Keratinocyte (primary cell): ENCODE measurements around the gene HAUS8.

Experiments
- EZH2 ChIP-seq: IDR thresholded peaks from one replicate; pipeline ENCODE4 v1.6.1; 2012; ENCODE audit warnings: inconsistent platforms, mild to moderate bottlenecking, low read length, moderate library complexity
- TF ChIP-seq, protein P1 (sequence below), 3 experiments: IDR thresholded peaks in 1 of 3; conservative IDR thresholded peaks in 1 of 3; optimal IDR thresholded peaks in 1 of 3; 2 replicates in 2 of 3; 3 replicates in 1 of 3; pipeline versions ENCODE3 to v1.5.1; 2011; ENCODE audit warnings: low read length in 3 of 3, mild to moderate bottlenecking in 3 of 3, moderate library complexity in 2 of 3, control low read depth in 1 of 3, inconsistent platforms in 1 of 3; ENCODE audit not compliant: insufficient read depth in 2 of 3; ENCODE audit errors: extremely low read depth in 1 of 3

- TF ChIP-seq, protein P1, sequence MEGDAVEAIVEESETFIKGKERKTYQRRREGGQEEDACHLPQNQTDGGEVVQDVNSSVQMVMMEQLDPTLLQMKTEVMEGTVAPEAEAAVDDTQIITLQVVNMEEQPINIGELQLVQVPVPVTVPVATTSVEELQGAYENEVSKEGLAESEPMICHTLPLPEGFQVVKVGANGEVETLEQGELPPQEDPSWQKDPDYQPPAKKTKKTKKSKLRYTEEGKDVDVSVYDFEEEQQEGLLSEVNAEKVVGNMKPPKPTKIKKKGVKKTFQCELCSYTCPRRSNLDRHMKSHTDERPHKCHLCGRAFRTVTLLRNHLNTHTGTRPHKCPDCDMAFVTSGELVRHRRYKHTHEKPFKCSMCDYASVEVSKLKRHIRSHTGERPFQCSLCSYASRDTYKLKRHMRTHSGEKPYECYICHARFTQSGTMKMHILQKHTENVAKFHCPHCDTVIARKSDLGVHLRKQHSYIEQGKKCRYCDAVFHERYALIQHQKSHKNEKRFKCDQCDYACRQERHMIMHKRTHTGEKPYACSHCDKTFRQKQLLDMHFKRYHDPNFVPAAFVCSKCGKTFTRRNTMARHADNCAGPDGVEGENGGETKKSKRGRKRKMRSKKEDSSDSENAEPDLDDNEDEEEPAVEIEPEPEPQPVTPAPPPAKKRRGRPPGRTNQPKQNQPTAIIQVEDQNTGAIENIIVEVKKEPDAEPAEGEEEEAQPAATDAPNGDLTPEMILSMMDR (optimal IDR thresholded peaks at IDR 0.05 in 1 of 3, IDR thresholded peaks at IDR 0.05 in 1 of 3, conservative IDR thresholded peaks at IDR 0.05 in 1 of 3; ENCODE audit: extremely low read depth in 1 of 3, insufficient read depth in 2 of 3, low read length in 3 of 3) = no peak
- TF ChIP-seq EZH2 = no peak
These were observed 72.8 kb downstream of the HAUS8 start for GRCh38 chr19:17002455-17002854.
